ENCODE data around the gene SERAC1. TPM values are rescaled to one million over a fixed set of nuclear protein-coding genes. Genes with fewer than 3 reads are reported as not detected.

SERAC1 gene
- total and polyA plus RNA-seq, 10 of the 15 experiments (the other 5 are each of a cell fraction or from before 2014, with no cell fraction given) = 0.76 to 2.9 (median 2.2) TPM

GRCh38 chr6:158207422-158207788, 39.3 kb upstream of the SERAC1 start (continued):
- TF ChIP-seq IRF3 (IDR thresholded peaks at IDR 0.05) = no peak
- TF ChIP-seq SPI1 (IDR thresholded peaks at IDR 0.05; ENCODE audit: borderline replicate concordance, insufficient read depth, low read depth, low read length) = no peak
- TF ChIP-seq ZNF274 (IDR thresholded peaks at IDR 0.05; ENCODE audit: insufficient read depth, insufficient read length) = no peak
- TF ChIP-seq FOXM1 (IDR thresholded peaks at IDR 0.05; ENCODE audit: low read depth, low read length) = peak; percentile 88; the same call in 1 of the 2 replicates
- peak in 1 of 2 experiments; percentile 89; a peak in 2 of 4 replicates for TF ChIP-seq ETV6 (conservative IDR thresholded peaks at IDR 0.05 in 1 of 2, IDR thresholded peaks at IDR 0.05 in 1 of 2; ENCODE audit: borderline replicate concordance in 1 of 2, low read depth in 1 of 2)
- TF ChIP-seq PRDM15 (CRISPR knock-in tag; IDR thresholded peaks at IDR 0.05) = no peak
- TF ChIP-seq KDM1A (IDR thresholded peaks at IDR 0.05; ENCODE audit: borderline replicate concordance) = no peak
- TF ChIP-seq NFYA (IDR thresholded peaks at IDR 0.05; ENCODE audit: borderline replicate concordance, low read depth, low read length) = no peak
- TF ChIP-seq ESRRA (IDR thresholded peaks at IDR 0.05; ENCODE audit: low read length) = no peak
- peak; percentile 17 for TF ChIP-seq SP1 (IDR thresholded peaks at IDR 0.05; ENCODE audit: low read depth, low read length)
- TF ChIP-seq WRNIP1 (IDR thresholded peaks at IDR 0.05; ENCODE audit: borderline replicate concordance, low read depth, low read length) = no peak
- TF ChIP-seq BCL11A (IDR thresholded peaks at IDR 0.05; ENCODE audit: low read depth, low read length) = peak; percentile 50; the same call in 1 of the 2 replicates
- TF ChIP-seq CUX1 (IDR thresholded peaks at IDR 0.05; ENCODE audit: insufficient replicate concordance, low read depth, low read length) = no peak
- TF ChIP-seq MEF2B (IDR thresholded peaks at IDR 0.05; ENCODE audit: partially characterized antibody, poor library complexity, severe bottlenecking) = no peak
- peak; percentile 64 for TF ChIP-seq IKZF1 (conservative IDR thresholded peaks at IDR 0.05)
- peak; percentile 65; the same call in 1 of the 2 replicates for TF ChIP-seq MTA3 (IDR thresholded peaks at IDR 0.05; ENCODE audit: borderline replicate concordance, low read length)
- TF ChIP-seq CHD4 (IDR thresholded peaks at IDR 0.05) = no peak
- TF ChIP-seq HSF1 (IDR thresholded peaks at IDR 0.05; ENCODE audit: low read depth, low read length) = no peak
- no peak for TF ChIP-seq SIN3A (IDR thresholded peaks at IDR 0.05; ENCODE audit: low read depth, low read length)
- peak; percentile 66; the same call in 1 of the 2 replicates for TF ChIP-seq YY1 (IDR thresholded peaks at IDR 0.05; ENCODE audit: low read depth, low read length)

All from GM12878 (cell line).